ENCODE measurements around the gene PPT2. TPM values are rescaled to one million over a fixed set of nuclear protein-coding genes. Genes with fewer than 3 reads are reported as not detected.
"Not testable (repeated sequence)": the region's sequence is repeated elsewhere in the genome, so short reads cannot be mapped to it uniquely, and the experiment has no call there.

The PPT2 gene
- total RNA-seq, 1 experiment from 2014 or later, result 11.3 TPM

GRCh38 chr6:32176476-32177182 is 22.7 kb downstream of the PPT2 start:
- DNase-seq (ENCODE audit: low read depth), result peak; percentile 83

- no peak for DNase-seq (ENCODE audit: low read depth)
These were observed 23.3 kb downstream of the PPT2 start for GRCh38 chr6:32177183-32177787.

GRCh38 chr6:32177788-32178546 is 24.0 kb downstream of the PPT2 start, which contains the start of gene RNF5:
TSS of gene RNF5 (plus strand) at chr6:32178405. CDS start at chr6:32178512, 107 bp downstream.
- peak; percentile 100 for DNase-seq (ENCODE audit: low read depth)

GRCh38 chr6:32178547-32179440 is 24.9 kb downstream of the PPT2 start:
- peak; percentile 32 for DNase-seq (ENCODE audit: low read depth)

- no peak for DNase-seq (ENCODE audit: low read depth)
These were observed 25.9 kb downstream of the PPT2 start for GRCh38 chr6:32179766-32180405.

GRCh38 chr6:32181148-32181702 is 27.3 kb downstream of the PPT2 start:
- no peak for DNase-seq (ENCODE audit: low read depth)

GRCh38 chr6:32181915-32182529 is 28.1 kb downstream of the PPT2 start:
- DNase-seq (ENCODE audit: low read depth), result no peak

GRCh38 chr6:32182555-32182981 is 28.6 kb downstream of the PPT2 start:
- no peak for DNase-seq (ENCODE audit: low read depth)

GRCh38 chr6:32183030-32183429 is 29.1 kb downstream of the PPT2 start:
- no peak for DNase-seq (ENCODE audit: low read depth)

- no peak for DNase-seq (ENCODE audit: low read depth)
These were observed 29.6 kb downstream of the PPT2 start for GRCh38 chr6:32183483-32184083.

- DNase-seq (ENCODE audit: low read depth), result no peak
These were observed 30.2 kb downstream of the PPT2 start, which contains the start of gene AGER for GRCh38 chr6:32184084-32184640. TSS of gene AGER (minus strand) at chr6:32184253. CDS start at chr6:32184222, 31 bp downstream.

- DNase-seq (ENCODE audit: low read depth), result peak; percentile 81
These were observed 31.8 kb downstream of the PPT2 start for GRCh38 chr6:32185681-32186131.

GRCh38 chr6:32186151-32186840 is 32.4 kb downstream of the PPT2 start:
- DNase-seq (ENCODE audit: low read depth), result not testable (repeated sequence)

- no peak for DNase-seq (ENCODE audit: low read depth)
These were observed 33.2 kb downstream of the PPT2 start for GRCh38 chr6:32187009-32187709.

- DNase-seq (ENCODE audit: low read depth), result not testable (repeated sequence)
These were observed 33.9 kb downstream of the PPT2 start for GRCh38 chr6:32187725-32188380.

- no peak for DNase-seq (ENCODE audit: low read depth)
These were observed 34.6 kb downstream of the PPT2 start for GRCh38 chr6:32188381-32189068.
